BJ (cell line): ENCODE results near the gene MYCN. TPM values are rescaled to one million over a fixed set of nuclear protein-coding genes. Genes with fewer than 3 reads are reported as not detected.

Source experiments
- CTCF ChIA-PET: fragments of 350-600 bp; formaldehyde crosslinking; extraction: SDS; loops from one replicate; lab custom pipeline; 2021; ENCODE audit warnings: antibody characterized with exemption, inconsistent platforms; lab: Yijun Ruan, JAX
- POLR2A ChIA-PET: fragments of 300-600 bp; sonication (Branson Sonifier 250); formaldehyde crosslinking; extraction: SDS; loops from one replicate; lab custom pipeline; 2021; ENCODE audit warnings: antibody characterized with exemption; lab: Charles Lee
- DNase-seq: peaks from one replicate; pipeline ENCODE4 v3.0.0-alpha.2; 2011; ENCODE audit warnings: low read depth
- H3K27me3 ChIP-seq: 2 replicates; pipeline ENCODE4 v1.6.0; 2011; ENCODE audit warnings: low read length; ENCODE audit not compliant: control insufficient read depth, insufficient read depth
- H3K36me3 ChIP-seq: 2 replicates; pipeline ENCODE4 v1.5.1; 2011; ENCODE audit warnings: low read length; ENCODE audit not compliant: control insufficient read depth, insufficient read depth
- H3K4me3 ChIP-seq: 2 replicates; pipeline ENCODE4 v1.5.1; 2011; ENCODE audit warnings: low read depth, mild to moderate bottlenecking, control low read depth, low read length
- polyA plus RNA-seq: library from polyadenylated mRNA; depleted of rRNA; stranded (reverse); fragments of >200 nt; gene quantifications from 2 replicates; pipeline ENCODE4 v1.2.3, GENCODE V29; 2011
- TF ChIP-seq, protein P1 (sequence below): IDR thresholded peaks from 2 replicates; pipeline ENCODE4 v1.5.1; 2011; ENCODE audit warnings: low read depth, mild to moderate bottlenecking, control low read depth, inconsistent platforms, low read length, moderate library complexity; ENCODE audit not compliant: insufficient read depth

Gene MYCN
- polyA plus RNA-seq, 1 experiment, result not detected

DNA sequence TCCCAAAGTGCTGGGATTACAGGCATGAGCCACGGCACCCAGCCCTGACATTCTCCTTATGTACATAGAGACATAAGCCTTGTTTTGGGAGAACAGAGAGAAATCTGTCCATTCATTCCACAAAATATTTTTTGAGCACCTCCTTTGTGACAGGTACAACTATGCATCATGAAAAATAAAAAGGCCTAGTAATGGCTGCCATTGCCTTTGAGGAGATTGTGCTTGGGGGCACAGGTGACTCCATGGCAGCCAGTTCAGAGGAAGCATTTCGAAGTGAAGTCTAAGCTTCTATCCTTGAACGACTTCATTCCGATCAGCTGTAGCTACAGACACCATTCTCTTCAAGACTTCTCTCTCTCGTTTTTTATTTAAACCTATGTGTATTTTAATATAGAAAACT lies 10.5 kb upstream of the MYCN start:
- ChIA-PET CTCF (no interaction called here), POLR2A (no interaction called here)
- TF ChIP-seq, protein P1, sequence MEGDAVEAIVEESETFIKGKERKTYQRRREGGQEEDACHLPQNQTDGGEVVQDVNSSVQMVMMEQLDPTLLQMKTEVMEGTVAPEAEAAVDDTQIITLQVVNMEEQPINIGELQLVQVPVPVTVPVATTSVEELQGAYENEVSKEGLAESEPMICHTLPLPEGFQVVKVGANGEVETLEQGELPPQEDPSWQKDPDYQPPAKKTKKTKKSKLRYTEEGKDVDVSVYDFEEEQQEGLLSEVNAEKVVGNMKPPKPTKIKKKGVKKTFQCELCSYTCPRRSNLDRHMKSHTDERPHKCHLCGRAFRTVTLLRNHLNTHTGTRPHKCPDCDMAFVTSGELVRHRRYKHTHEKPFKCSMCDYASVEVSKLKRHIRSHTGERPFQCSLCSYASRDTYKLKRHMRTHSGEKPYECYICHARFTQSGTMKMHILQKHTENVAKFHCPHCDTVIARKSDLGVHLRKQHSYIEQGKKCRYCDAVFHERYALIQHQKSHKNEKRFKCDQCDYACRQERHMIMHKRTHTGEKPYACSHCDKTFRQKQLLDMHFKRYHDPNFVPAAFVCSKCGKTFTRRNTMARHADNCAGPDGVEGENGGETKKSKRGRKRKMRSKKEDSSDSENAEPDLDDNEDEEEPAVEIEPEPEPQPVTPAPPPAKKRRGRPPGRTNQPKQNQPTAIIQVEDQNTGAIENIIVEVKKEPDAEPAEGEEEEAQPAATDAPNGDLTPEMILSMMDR, result no peak
- Histone ChIP-seq H3K4me3 (no peak overlapping the region), H3K36me3 (no peaks in the 10 kb centered on the region), H3K27me3 (no peaks in the 10 kb centered on the region)
- no peak for DNase-seq

DNA sequence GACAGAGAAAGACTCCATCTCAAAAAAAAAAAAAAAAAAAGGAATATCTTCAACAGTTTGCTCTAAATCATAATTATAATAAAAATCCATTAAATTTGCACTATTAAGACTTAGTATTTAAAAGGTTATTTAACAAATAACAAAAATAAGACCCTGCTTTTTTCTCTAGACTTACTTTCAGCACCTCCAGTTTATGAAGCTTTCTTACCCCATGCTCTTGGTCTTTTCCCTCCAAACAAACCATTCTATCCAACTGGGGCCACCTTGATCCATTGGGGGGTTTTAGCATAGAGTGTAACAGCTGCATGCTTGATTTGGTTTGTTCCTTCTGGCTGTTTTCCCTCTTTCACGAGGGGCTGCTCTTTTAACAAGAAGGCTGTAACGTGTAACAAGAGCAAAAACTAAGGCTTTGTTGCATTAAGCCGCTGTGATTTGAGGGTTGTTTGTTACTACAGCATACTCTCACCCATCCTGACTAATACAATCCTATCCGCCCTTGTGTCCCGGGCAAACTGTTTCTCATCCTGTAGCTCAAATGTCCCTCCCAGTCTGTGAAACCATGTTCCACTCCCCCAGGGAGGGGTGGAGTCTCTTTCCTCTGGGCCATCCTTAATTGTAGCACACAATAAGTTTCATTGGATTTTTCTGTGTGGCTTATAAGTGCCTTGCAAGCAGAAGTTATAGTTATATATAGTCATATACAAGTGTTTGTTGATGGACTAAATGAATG lies 9.6 kb upstream of the MYCN start:
- TF ChIP-seq, protein P1, result no peak
- no peaks in the 10 kb centered on the region for H3K27me3 ChIP-seq
- ChIA-PET POLR2A (no interaction called here), CTCF (no interaction called here)
- no peak overlapping the region for H3K4me3 ChIP-seq
- no peak for DNase-seq
- no peaks in the 10 kb centered on the region for H3K36me3 ChIP-seq

DNA sequence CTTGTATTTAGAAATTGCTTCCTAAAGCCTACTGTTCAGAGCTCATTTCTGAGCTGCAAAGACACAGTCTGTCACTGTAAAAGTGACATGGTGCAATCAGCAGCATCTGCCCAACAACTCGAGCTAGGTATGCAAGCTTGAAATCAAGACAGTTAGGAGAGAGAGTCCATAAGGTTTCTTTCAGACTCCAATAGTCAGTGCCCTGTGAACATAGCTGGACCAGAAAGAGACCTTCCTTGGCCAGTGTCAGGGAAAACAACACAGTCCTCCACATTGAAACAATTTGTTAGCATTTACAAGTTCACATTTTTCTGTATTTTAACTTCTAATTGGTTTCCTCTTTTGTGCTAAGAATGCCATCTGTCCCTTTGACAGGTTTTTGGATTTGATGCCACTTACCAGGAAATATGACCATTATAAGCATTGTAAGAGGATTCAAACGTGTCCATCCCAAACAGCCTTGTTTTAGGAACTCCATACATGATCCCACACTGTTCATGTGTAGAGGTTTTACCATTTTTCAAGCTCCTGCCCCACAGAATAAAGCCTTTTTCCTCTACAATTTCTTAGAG lies 8.9 kb upstream of the MYCN start:
- Histone ChIP-seq H3K36me3 (no peaks in the 10 kb centered on the region), H3K4me3 (no peak overlapping the region), H3K27me3 (no peaks in the 10 kb centered on the region)
- ChIA-PET POLR2A (no interaction called here), CTCF (no interaction called here)
- TF ChIP-seq, protein P1, result no peak
- no peak for DNase-seq

DNA sequence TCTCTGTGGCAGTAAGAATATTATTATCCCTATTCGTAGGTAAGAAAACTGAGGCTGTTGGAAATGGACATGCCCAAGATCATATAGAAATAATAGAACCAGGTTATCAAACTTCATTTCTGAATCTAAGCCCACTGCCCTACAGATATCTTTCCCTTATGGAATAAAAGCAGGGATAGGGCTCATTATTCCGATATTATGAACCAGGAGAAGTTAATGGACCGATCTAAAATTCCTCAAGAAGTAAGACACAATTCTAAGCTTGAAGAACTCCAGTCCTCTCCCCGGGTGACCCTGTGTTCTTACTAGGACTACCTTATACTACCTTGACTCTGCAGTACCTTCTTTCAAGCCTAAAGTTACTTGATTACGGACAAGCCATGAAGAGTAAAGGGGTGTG lies 8.4 kb upstream of the MYCN start:
- TF ChIP-seq, protein P1, result no peak
- no peak overlapping the region for H3K4me3 ChIP-seq
- ChIA-PET CTCF (no interaction called here), POLR2A (no interaction called here)
- H3K27me3 ChIP-seq, result no peaks in the 10 kb centered on the region
- no peaks in the 10 kb centered on the region for H3K36me3 ChIP-seq
- no peak for DNase-seq

DNA sequence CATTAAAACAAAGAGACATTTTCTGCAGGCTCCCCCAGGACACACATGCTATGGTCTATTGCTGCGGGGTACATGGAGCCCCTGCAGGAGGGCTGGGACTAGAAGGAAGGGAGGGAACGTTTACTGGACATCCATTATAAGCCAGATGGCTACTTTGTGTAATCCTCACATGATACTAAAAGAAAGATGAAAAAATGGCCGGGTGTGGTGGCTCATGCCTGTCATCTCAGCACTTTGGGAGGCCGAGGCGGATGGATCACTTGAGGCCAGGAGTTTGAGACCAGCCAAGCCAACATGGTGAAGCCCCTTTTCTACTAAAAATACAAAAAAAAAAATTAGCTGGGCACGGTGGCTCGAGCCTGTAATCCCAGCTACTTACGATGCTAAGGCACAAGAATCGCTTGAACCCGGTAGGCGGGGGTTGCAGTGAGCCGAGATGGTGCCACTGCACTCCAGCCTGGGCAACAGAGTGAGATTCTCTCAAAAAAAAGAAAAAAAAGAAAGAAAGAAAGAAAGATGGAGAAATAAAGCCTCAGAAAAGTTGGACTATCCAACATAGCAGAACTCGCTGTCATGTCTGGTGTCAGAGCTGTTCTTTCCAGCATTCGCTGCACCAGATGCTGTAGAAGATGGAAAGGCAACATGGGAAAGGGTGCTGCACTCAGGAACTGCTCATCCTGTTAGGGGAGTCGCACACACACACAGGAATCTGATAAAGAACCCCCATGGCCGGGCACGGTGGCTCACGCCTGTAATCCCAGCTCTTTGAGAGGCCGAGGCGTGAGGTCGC lies 7.8 kb upstream of the MYCN start:
- ChIA-PET CTCF (no interaction called here), POLR2A (no interaction called here)
- Histone ChIP-seq H3K27me3 (no peaks in the 10 kb centered on the region), H3K36me3 (no peaks in the 10 kb centered on the region), H3K4me3 (no peak overlapping the region)
- DNase-seq, result no peak
- TF ChIP-seq, protein P1, result no peak
